Measurements from ENCODE around the gene RBBP8NL. TPM values are rescaled to one million over a fixed set of nuclear protein-coding genes. Genes with fewer than 3 reads are reported as not detected.

RBBP8NL gene
- total and polyA plus RNA-seq, 4 donors = under 0.01 to 0.14 TPM; not detected in 2

DNA sequence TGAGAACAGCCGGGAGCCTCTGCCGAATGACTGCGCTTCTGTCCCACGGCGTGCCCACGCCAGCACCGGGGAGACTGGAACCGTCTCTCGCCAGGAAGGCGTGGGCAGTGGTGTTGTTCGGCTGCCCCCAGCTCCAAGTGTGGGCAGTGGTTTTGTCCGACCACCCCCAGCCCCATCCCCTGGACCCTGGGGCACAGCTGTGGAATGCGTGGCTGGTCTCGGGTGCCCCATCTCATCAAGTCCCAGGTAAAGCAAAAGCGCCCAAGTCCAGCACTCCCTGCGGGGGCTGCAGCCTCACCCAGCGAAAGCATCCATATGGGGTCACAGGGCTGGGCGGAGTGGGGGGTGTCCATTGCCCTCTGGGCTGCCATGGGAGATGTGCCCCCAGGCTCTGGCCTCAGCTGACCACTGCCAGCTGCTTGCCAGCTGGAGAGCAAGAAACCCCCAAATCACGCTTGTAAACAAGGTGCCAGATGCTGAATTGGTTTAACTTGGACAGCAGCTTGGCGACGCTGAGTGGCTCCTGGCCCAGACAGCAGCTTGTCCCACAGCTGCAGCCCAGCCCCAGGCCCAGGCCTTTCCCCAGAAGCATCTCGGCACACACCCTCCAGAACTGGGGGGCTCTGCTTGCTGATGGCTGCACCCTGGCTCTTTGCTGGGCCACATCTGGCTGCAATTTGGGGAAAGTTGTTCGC, 24.7 kb downstream of the RBBP8NL start:
- Histone ChIP-seq H3K27ac (ENCODE audit: low read depth in 1 of 2, low read length in 2 of 2) (no peak overlapping the region), H3K4me1 (ENCODE audit: control insufficient read depth in 4 of 4, insufficient read depth in 4 of 4, low read length in 3 of 4) (peaks cover 12 to 21% (median 16%) of the 10 kb centered on the region in 4 donors), H3K9ac (ENCODE audit: low read depth in 1 of 2, low read length in 2 of 2) (no peak overlapping the region), H3K9me3 (ENCODE audit: control insufficient read depth in 4 of 4, low read length in 3 of 4) (no peaks in the 10 kb centered on the region), H3K36me3 (ENCODE audit: control insufficient read depth in 4 of 4, insufficient read depth in 3 of 4, low read depth in 1 of 4, low read length in 3 of 4) (no peaks in the 10 kb centered on the region), H3K27me3 (ENCODE audit: control insufficient read depth in 4 of 4, insufficient read depth in 4 of 4, low read length in 3 of 4) (no peaks in the 10 kb centered on the region), H3K4me3 (ENCODE audit: low read depth in 1 of 3, low read length in 3 of 3) (no peak overlapping the region)
- no peak for DNase-seq (ENCODE audit: low spot score)
- TF ChIP-seq SP1 (IDR thresholded peaks at IDR 0.05) (no peak), JUND (IDR thresholded peaks at IDR 0.05) (no peak)
- TF ChIP-seq, protein P1, sequence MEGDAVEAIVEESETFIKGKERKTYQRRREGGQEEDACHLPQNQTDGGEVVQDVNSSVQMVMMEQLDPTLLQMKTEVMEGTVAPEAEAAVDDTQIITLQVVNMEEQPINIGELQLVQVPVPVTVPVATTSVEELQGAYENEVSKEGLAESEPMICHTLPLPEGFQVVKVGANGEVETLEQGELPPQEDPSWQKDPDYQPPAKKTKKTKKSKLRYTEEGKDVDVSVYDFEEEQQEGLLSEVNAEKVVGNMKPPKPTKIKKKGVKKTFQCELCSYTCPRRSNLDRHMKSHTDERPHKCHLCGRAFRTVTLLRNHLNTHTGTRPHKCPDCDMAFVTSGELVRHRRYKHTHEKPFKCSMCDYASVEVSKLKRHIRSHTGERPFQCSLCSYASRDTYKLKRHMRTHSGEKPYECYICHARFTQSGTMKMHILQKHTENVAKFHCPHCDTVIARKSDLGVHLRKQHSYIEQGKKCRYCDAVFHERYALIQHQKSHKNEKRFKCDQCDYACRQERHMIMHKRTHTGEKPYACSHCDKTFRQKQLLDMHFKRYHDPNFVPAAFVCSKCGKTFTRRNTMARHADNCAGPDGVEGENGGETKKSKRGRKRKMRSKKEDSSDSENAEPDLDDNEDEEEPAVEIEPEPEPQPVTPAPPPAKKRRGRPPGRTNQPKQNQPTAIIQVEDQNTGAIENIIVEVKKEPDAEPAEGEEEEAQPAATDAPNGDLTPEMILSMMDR (IDR thresholded peaks at IDR 0.05; ENCODE audit: low read depth, low read length, missing input control) = no peak
- 96% methylated on average over 23 of the region's 23 CpGs for WGBS

DNA sequence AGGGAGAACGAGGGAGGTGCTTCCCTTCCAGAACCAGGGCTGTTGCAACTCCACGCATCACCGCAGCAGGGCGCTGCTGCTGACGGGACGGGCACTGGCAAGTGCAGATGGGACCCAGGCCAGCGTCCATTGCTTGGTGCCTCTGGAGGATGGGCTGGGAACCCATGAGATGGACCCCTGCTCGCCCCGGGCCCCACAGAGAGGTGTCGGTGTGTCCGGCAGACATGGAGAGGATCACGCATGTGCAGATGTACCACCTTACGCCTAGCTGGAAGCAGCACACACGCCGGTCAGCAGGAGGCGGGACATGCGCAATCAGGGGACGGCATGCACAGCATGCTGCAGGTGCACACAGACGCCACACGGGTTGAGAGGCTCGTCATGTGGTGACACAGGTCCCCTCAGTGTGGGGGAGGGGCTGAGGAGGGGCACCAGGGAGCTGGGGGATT, 26.0 kb downstream of the RBBP8NL start:
- Histone ChIP-seq H3K9ac (ENCODE audit: low read depth in 1 of 2, low read length in 2 of 2) (no peak overlapping the region), H3K27ac (ENCODE audit: low read depth in 1 of 2, low read length in 2 of 2) (no peak overlapping the region), H3K9me3 (ENCODE audit: control insufficient read depth in 4 of 4, low read length in 3 of 4) (no peaks in the 10 kb centered on the region), H3K36me3 (ENCODE audit: control insufficient read depth in 4 of 4, insufficient read depth in 3 of 4, low read depth in 1 of 4, low read length in 3 of 4) (no peaks in the 10 kb centered on the region), H3K4me1 (ENCODE audit: control insufficient read depth in 4 of 4, insufficient read depth in 4 of 4, low read length in 3 of 4) (peaks cover 7 to 13% (median 11%) of the 10 kb centered on the region in 4 donors), H3K4me3 (ENCODE audit: low read depth in 1 of 3, low read length in 3 of 3) (no peak overlapping the region), H3K27me3 (ENCODE audit: control insufficient read depth in 4 of 4, insufficient read depth in 4 of 4, low read length in 3 of 4) (no peaks in the 10 kb centered on the region)
- DNase-seq (ENCODE audit: low spot score) = no peak
- no peak for TF ChIP-seq YY1 (IDR thresholded peaks at IDR 0.05)
- no peak for TF ChIP-seq NR2F2 (IDR thresholded peaks at IDR 0.05)
- TF ChIP-seq FOXA2 (IDR thresholded peaks at IDR 0.05) = no peak
- TF ChIP-seq JUND (IDR thresholded peaks at IDR 0.05) = no peak
- TF ChIP-seq SP1 (IDR thresholded peaks at IDR 0.05) = no peak
- no peak for TF ChIP-seq RXRA (IDR thresholded peaks at IDR 0.05)
- 89% methylated on average over 21 of the region's 21 CpGs for WGBS

DNA sequence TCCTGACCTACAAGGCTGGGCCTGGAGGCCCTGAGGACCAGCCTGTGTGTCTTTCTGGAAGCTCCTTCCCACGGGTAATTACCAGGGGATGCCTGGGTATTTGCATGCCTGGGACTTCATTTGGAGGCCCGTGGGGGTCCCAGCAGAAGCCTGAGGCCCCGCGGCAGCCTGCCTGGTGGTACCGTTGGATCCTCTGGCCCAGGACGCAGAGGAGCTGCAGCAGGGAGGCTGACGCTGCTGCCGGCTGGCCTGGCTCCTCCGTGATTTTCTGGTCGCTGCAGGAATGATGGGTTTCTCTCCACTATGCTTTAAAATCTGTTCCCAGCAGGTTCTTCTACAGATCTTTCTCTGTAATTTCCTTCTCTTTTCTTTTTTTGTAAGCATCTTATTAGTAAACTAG, 26.8 kb downstream of the RBBP8NL start:
- no peaks in the 10 kb centered on the region for H3K36me3 ChIP-seq (ENCODE audit: control insufficient read depth in 4 of 4, insufficient read depth in 3 of 4, low read depth in 1 of 4, low read length in 3 of 4)
- no peak overlapping the region for H3K4me3 ChIP-seq (ENCODE audit: low read depth in 1 of 3, low read length in 3 of 3)
- no peak for DNase-seq (ENCODE audit: low spot score)
- no peak overlapping the region for H3K27ac ChIP-seq (ENCODE audit: low read depth in 1 of 2, low read length in 2 of 2)
- H3K9ac ChIP-seq (ENCODE audit: low read depth in 1 of 2, low read length in 2 of 2) = no peak overlapping the region
- H3K4me1 ChIP-seq (ENCODE audit: control insufficient read depth in 4 of 4, insufficient read depth in 4 of 4, low read length in 3 of 4) = peaks cover under 1 to 5% (median 3%) of the 10 kb centered on the region in 4 donors
- WGBS = 90% methylated on average over 10 of the region's 10 CpGs
- no peaks in the 10 kb centered on the region for H3K9me3 ChIP-seq (ENCODE audit: control insufficient read depth in 4 of 4, low read length in 3 of 4)
- no peaks in the 10 kb centered on the region for H3K27me3 ChIP-seq (ENCODE audit: control insufficient read depth in 4 of 4, insufficient read depth in 4 of 4, low read length in 3 of 4)
- TF ChIP-seq EGR1 (IDR thresholded peaks at IDR 0.05; ENCODE audit: low read depth in 2 of 2) = no peak
- no peak for TF ChIP-seq JUND (IDR thresholded peaks at IDR 0.05)
- TF ChIP-seq, protein P2, sequence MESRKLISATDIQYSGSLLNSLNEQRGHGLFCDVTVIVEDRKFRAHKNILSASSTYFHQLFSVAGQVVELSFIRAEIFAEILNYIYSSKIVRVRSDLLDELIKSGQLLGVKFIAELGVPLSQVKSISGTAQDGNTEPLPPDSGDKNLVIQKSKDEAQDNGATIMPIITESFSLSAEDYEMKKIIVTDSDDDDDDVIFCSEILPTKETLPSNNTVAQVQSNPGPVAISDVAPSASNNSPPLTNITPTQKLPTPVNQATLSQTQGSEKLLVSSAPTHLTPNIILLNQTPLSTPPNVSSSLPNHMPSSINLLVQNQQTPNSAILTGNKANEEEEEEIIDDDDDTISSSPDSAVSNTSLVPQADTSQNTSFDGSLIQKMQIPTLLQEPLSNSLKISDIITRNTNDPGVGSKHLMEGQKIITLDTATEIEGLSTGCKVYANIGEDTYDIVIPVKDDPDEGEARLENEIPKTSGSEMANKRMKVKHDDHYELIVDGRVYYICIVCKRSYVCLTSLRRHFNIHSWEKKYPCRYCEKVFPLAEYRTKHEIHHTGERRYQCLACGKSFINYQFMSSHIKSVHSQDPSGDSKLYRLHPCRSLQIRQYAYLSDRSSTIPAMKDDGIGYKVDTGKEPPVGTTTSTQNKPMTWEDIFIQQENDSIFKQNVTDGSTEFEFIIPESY (IDR thresholded peaks at IDR 0.05) = no peak
- no peak for TF ChIP-seq FOXA2 (IDR thresholded peaks at IDR 0.05)
- TF ChIP-seq, protein P3, sequence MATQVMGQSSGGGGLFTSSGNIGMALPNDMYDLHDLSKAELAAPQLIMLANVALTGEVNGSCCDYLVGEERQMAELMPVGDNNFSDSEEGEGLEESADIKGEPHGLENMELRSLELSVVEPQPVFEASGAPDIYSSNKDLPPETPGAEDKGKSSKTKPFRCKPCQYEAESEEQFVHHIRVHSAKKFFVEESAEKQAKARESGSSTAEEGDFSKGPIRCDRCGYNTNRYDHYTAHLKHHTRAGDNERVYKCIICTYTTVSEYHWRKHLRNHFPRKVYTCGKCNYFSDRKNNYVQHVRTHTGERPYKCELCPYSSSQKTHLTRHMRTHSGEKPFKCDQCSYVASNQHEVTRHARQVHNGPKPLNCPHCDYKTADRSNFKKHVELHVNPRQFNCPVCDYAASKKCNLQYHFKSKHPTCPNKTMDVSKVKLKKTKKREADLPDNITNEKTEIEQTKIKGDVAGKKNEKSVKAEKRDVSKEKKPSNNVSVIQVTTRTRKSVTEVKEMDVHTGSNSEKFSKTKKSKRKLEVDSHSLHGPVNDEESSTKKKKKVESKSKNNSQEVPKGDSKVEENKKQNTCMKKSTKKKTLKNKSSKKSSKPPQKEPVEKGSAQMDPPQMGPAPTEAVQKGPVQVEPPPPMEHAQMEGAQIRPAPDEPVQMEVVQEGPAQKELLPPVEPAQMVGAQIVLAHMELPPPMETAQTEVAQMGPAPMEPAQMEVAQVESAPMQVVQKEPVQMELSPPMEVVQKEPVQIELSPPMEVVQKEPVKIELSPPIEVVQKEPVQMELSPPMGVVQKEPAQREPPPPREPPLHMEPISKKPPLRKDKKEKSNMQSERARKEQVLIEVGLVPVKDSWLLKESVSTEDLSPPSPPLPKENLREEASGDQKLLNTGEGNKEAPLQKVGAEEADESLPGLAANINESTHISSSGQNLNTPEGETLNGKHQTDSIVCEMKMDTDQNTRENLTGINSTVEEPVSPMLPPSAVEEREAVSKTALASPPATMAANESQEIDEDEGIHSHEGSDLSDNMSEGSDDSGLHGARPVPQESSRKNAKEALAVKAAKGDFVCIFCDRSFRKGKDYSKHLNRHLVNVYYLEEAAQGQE (IDR thresholded peaks at IDR 0.05) = no peak
- TF ChIP-seq RAD21 (IDR thresholded peaks at IDR 0.05) = no peak
- TF ChIP-seq, protein P4, sequence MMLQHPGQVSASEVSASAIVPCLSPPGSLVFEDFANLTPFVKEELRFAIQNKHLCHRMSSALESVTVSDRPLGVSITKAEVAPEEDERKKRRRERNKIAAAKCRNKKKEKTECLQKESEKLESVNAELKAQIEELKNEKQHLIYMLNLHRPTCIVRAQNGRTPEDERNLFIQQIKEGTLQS (IDR thresholded peaks at IDR 0.05) = no peak
- no peak for TF ChIP-seq YY1 (IDR thresholded peaks at IDR 0.05)
- TF ChIP-seq SP1 (IDR thresholded peaks at IDR 0.05) = no peak
- TF ChIP-seq, protein P5, sequence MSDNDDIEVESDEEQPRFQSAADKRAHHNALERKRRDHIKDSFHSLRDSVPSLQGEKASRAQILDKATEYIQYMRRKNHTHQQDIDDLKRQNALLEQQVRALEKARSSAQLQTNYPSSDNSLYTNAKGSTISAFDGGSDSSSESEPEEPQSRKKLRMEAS (IDR thresholded peaks at IDR 0.05) = no peak
- TF ChIP-seq, protein P1 (IDR thresholded peaks at IDR 0.05; ENCODE audit: low read depth, low read length, missing input control) = no peak
- no peak for TF ChIP-seq RXRA (IDR thresholded peaks at IDR 0.05)
- TF ChIP-seq HNF4A (conservative IDR thresholded peaks at IDR 0.05) = no peak
- TF ChIP-seq TAF1 (conservative IDR thresholded peaks at IDR 0.05) = no peak
- no peak for TF ChIP-seq HNF4G (IDR thresholded peaks at IDR 0.05)
- TF ChIP-seq FOXA1 (IDR thresholded peaks at IDR 0.05) = no peak
